ENCODE measurements around the gene TXNRD2. TPM values are rescaled to one million over a fixed set of nuclear protein-coding genes. Genes with fewer than 3 reads are reported as not detected.

The TXNRD2 gene
- total and polyA plus RNA-seq, 2 experiments from 2014 or later = 11.2 to 12.4 TPM

- Histone ChIP-seq H3K4me3 (no peak overlapping the region), H3K79me2 (replicated peaks; ENCODE audit: insufficient read depth) (no peaks in the 10 kb centered on the region), H3K36me3 (ENCODE audit: insufficient read depth) (no peaks in the 10 kb centered on the region), H2AFZ (no peak overlapping the region), H3K9me2 (ENCODE audit: insufficient read depth) (no peaks in the 10 kb centered on the region), H3K4me1 (ENCODE audit: insufficient read depth) (no peaks in the 10 kb centered on the region), H3K27me3 (ENCODE audit: insufficient read depth) (no peaks in the 10 kb centered on the region), H3K27ac (ENCODE audit: low read depth) (no peak overlapping the region), H3F3A (replicated peaks; ENCODE audit: low read depth) (no peaks in the 10 kb centered on the region), H3K4me2 (no peak overlapping the region), H4K20me1 (replicated peaks; ENCODE audit: insufficient read depth) (no peaks in the 10 kb centered on the region)
- H3K27ac Mint-ChIP-seq = no peak overlapping the region
- TF ChIP-seq, protein P1, sequence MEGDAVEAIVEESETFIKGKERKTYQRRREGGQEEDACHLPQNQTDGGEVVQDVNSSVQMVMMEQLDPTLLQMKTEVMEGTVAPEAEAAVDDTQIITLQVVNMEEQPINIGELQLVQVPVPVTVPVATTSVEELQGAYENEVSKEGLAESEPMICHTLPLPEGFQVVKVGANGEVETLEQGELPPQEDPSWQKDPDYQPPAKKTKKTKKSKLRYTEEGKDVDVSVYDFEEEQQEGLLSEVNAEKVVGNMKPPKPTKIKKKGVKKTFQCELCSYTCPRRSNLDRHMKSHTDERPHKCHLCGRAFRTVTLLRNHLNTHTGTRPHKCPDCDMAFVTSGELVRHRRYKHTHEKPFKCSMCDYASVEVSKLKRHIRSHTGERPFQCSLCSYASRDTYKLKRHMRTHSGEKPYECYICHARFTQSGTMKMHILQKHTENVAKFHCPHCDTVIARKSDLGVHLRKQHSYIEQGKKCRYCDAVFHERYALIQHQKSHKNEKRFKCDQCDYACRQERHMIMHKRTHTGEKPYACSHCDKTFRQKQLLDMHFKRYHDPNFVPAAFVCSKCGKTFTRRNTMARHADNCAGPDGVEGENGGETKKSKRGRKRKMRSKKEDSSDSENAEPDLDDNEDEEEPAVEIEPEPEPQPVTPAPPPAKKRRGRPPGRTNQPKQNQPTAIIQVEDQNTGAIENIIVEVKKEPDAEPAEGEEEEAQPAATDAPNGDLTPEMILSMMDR (conservative IDR thresholded peaks at IDR 0.05; ENCODE audit: low read depth in 2 of 2) = no peak
- TF ChIP-seq EZH2 (IDR thresholded peaks at IDR 0.05; ENCODE audit: low read depth, unreplicated experiment) (no peak), CREB1 (CRISPR knock-in tag; IDR thresholded peaks at IDR 0.05; ENCODE audit: low read depth) (no peak), STAT1 (IDR thresholded peaks at IDR 0.05; ENCODE audit: unreplicated experiment) (no peak), REST (IDR thresholded peaks at IDR 0.05; ENCODE audit: unreplicated experiment) (no peak), JUNB (IDR thresholded peaks at IDR 0.05; ENCODE audit: unreplicated experiment) (no peak)
- TF ChIP-seq, protein P2, sequence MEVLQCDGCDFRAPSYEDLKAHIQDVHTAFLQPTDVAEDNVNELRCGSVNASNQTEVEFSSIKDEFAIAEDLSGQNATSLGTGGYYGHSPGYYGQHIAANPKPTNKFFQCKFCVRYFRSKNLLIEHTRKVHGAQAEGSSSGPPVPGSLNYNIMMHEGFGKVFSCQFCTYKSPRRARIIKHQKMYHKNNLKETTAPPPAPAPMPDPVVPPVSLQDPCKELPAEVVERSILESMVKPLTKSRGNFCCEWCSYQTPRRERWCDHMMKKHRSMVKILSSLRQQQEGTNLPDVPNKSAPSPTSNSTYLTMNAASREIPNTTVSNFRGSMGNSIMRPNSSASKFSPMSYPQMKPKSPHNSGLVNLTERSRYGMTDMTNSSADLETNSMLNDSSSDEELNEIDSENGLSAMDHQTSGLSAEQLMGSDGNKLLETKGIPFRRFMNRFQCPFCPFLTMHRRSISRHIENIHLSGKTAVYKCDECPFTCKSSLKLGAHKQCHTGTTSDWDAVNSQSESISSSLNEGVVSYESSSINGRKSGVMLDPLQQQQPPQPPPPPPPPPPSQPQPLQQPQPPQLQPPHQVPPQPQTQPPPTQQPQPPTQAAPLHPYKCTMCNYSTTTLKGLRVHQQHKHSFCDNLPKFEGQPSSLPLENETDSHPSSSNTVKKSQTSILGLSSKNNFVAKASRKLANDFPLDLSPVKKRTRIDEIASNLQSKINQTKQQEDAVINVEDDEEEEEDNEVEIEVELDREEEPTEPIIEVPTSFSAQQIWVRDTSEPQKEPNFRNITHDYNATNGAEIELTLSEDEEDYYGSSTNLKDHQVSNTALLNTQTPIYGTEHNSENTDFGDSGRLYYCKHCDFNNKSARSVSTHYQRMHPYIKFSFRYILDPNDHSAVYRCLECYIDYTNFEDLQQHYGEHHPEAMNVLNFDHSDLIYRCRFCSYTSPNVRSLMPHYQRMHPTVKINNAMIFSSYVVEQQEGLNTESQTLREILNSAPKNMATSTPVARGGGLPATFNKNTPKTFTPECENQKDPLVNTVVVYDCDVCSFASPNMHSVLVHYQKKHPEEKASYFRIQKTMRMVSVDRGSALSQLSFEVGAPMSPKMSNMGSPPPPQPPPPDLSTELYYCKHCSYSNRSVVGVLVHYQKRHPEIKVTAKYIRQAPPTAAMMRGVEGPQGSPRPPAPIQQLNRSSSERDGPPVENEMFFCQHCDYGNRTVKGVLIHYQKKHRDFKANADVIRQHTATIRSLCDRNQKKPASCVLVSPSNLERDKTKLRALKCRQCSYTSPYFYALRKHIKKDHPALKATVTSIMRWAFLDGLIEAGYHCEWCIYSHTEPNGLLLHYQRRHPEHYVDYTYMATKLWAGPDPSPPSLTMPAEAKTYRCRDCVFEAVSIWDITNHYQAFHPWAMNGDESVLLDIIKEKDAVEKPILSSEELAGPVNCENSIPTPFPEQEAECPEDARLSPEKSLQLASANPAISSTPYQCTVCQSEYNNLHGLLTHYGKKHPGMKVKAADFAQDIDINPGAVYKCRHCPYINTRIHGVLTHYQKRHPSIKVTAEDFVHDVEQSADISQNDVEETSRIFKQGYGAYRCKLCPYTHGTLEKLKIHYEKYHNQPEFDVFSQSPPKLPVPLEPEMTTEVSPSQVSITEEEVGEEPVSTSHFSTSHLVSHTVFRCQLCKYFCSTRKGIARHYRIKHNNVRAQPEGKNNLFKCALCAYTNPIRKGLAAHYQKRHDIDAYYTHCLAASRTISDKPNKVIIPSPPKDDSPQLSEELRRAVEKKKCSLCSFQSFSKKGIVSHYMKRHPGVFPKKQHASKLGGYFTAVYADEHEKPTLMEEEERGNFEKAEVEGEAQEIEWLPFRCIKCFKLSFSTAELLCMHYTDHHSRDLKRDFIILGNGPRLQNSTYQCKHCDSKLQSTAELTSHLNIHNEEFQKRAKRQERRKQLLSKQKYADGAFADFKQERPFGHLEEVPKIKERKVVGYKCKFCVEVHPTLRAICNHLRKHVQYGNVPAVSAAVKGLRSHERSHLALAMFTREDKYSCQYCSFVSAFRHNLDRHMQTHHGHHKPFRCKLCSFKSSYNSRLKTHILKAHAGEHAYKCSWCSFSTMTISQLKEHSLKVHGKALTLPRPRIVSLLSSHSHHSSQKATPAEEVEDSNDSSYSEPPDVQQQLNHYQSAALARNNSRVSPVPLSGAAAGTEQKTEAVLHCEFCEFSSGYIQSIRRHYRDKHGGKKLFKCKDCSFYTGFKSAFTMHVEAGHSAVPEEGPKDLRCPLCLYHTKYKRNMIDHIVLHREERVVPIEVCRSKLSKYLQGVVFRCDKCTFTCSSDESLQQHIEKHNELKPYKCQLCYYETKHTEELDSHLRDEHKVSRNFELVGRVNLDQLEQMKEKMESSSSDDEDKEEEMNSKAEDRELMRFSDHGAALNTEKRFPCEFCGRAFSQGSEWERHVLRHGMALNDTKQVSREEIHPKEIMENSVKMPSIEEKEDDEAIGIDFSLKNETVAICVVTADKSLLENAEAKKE (CRISPR knock-in tag; IDR thresholded peaks at IDR 0.05) = no peak
- TF ChIP-seq, protein P3, sequence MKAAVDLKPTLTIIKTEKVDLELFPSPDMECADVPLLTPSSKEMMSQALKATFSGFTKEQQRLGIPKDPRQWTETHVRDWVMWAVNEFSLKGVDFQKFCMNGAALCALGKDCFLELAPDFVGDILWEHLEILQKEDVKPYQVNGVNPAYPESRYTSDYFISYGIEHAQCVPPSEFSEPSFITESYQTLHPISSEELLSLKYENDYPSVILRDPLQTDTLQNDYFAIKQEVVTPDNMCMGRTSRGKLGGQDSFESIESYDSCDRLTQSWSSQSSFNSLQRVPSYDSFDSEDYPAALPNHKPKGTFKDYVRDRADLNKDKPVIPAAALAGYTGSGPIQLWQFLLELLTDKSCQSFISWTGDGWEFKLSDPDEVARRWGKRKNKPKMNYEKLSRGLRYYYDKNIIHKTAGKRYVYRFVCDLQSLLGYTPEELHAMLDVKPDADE (IDR thresholded peaks at IDR 0.05) = no peak
- DNase-seq (ENCODE audit: low spot score) (no peak), ATAC-seq (no peak)
- H3K9me3 Mint-ChIP-seq = no peaks in the 10 kb centered on the region
- H3K4me3 Mint-ChIP-seq = no peak overlapping the region
- peaks cover 12% of the 10 kb centered on the region for H3K4me1 Mint-ChIP-seq
- peaks cover 11% of the 10 kb centered on the region for H3K27me3 Mint-ChIP-seq (ENCODE audit: insufficient read depth, low read depth, poor library complexity)
- H3K36me3 Mint-ChIP-seq (ENCODE audit: low read depth) = no peaks in the 10 kb centered on the region
Measured at GRCh38 chr22:19866665-19867009, 75.0 kb downstream of the TXNRD2 start.
